Endothelial cell of umbilical vein (primary cell): ENCODE measurements around the gene IQGAP2. TPM values are rescaled to one million over a fixed set of nuclear protein-coding genes. Genes with fewer than 3 reads are reported as not detected.

Experiments used
- BruUV-seq: library from RNA; stranded (reverse); fragments of 400-500 nt; replicated peaks from 2 replicates; lab custom pipeline; 2021; lab: Mats Ljungman, UMichigan
- CTCF ChIA-PET: fragments of 300-600, 350-600 bp; sonication (Branson Sonifier 250); formaldehyde crosslinking; loops from one replicate; lab custom pipeline; 2021; ENCODE audit warnings: antibody characterized with exemption, inconsistent platforms; lab: Charles Lee
- POLR2A ChIA-PET: fragments of 300-600, 350-600 bp; sonication (Branson Sonifier 250); formaldehyde crosslinking; loops from one replicate; lab custom pipeline; 2021; ENCODE audit warnings: antibody characterized with exemption, inconsistent platforms; lab: Charles Lee
- DNase-seq: peaks from one replicate; pipeline ENCODE4 v3.0.0-alpha.2; 2011; ENCODE audit warnings: low read depth, low spot score
- FAIRE-seq: peaks from 2 replicates; lab custom pipeline; 2011; peaks lifted over from hg19 to GRCh38; lab: Jason Lieb, UNC
- H2AFZ ChIP-seq: 2 replicates; pipeline ENCODE4 v1.6.0; 2012; ENCODE audit warnings: low read depth, low read length, control low read depth, inconsistent platforms
- H3K27ac ChIP-seq: 2 replicates; pipeline ENCODE4 v1.5.1; 2011; ENCODE audit warnings: low read depth, mild to moderate bottlenecking, control low read depth, low read length, moderate library complexity; ENCODE audit not compliant: insufficient read depth
- H3K27me3 ChIP-seq, 2 experiments: 2 replicates each; pipeline versions ENCODE4 v1.6.0 to v1.6.1; 2011; ENCODE audit warnings: low read length in 2 of 2, mixed read lengths in 1 of 2; ENCODE audit not compliant: control insufficient read depth in 2 of 2, insufficient read depth in 2 of 2
- H3K36me3 ChIP-seq, 2 experiments: 2 replicates in 1 of 2; 3 replicates in 1 of 2; pipeline ENCODE4 v1.5.1; 2011; ENCODE audit warnings: low read length in 2 of 2, mild to moderate bottlenecking in 1 of 2, moderate library complexity in 1 of 2; ENCODE audit not compliant: control insufficient read depth in 2 of 2, insufficient read depth in 2 of 2; ENCODE audit errors: extremely low read depth in 1 of 2
- H3K4me1 ChIP-seq: 3 replicates; pipeline ENCODE4 v1.5.1; 2011; ENCODE audit warnings: mild to moderate bottlenecking, low read length; ENCODE audit not compliant: control insufficient read depth, insufficient read depth; ENCODE audit errors: extremely low read depth
- H3K4me2 ChIP-seq: 2 replicates; pipeline ENCODE4 v1.6.1; 2011; ENCODE audit warnings: low read length, control low read depth, mixed read lengths; ENCODE audit not compliant: insufficient read depth
- H3K4me3 ChIP-seq, 3 experiments: fragments of 200-600 bp in 1 of 3; sonication (generic), shearing (Covaris generic) in 1 of 3; replicated peaks in 1 of 3; 2 replicates each; pipeline ENCODE4 v1.5.1; 2011 to 2016; ENCODE audit warnings: control low read depth in 3 of 3, low read length in 3 of 3, mild to moderate bottlenecking in 2 of 3, inconsistent platforms in 1 of 3, low read depth in 1 of 3, moderate library complexity in 1 of 3; ENCODE audit not compliant: insufficient read depth in 1 of 3
- H3K79me2 ChIP-seq: 2 replicates; pipeline ENCODE4 v1.6.0; 2012; ENCODE audit warnings: low read length, inconsistent platforms; ENCODE audit not compliant: control insufficient read depth, insufficient read depth
- H3K9ac ChIP-seq: replicated peaks from 2 replicates; pipeline ENCODE3; 2011; ENCODE audit warnings: low read length, control low read depth; ENCODE audit not compliant: insufficient read depth; ENCODE audit errors: extremely low read depth
- H3K9me1 ChIP-seq: replicated peaks from 3 replicates; pipeline ENCODE4 v1.6.0; 2011; ENCODE audit warnings: mild to moderate bottlenecking, low read length; ENCODE audit not compliant: control insufficient read depth, insufficient read depth; ENCODE audit errors: extremely low read depth
- H3K9me3 ChIP-seq: replicated peaks from 2 replicates; pipeline ENCODE4 v1.5.1; 2012; ENCODE audit warnings: low read length, inconsistent platforms; ENCODE audit not compliant: control insufficient read depth, insufficient read depth
- H4K20me1 ChIP-seq: replicated peaks from 2 replicates; pipeline ENCODE3; 2011; ENCODE audit warnings: mild to moderate bottlenecking, low read length; ENCODE audit not compliant: control insufficient read depth, insufficient read depth; ENCODE audit errors: extremely low read depth
- CTCF ChIP-seq, 2 donors: IDR thresholded peaks; 1 replicate in 1 of 2; 2 replicates in 1 of 2; pipeline ENCODE4 v1.5.1; 2011; ENCODE audit warnings: low read length in 2 of 2, mild to moderate bottlenecking in 2 of 2, moderate library complexity in 2 of 2, control low read depth in 1 of 2, inconsistent platforms in 1 of 2, low read depth in 1 of 2; ENCODE audit not compliant: insufficient read depth in 1 of 2; ENCODE audit errors: extremely low read depth in 1 of 2
- EZH2 ChIP-seq: IDR thresholded peaks from 2 replicates; pipeline ENCODE4 v1.6.1; 2012; ENCODE audit warnings: borderline replicate concordance, low read depth, mild to moderate bottlenecking, moderate library complexity, low read length, inconsistent platforms; ENCODE audit not compliant: severe bottlenecking
- FOS ChIP-seq: IDR thresholded peaks from 2 replicates; pipeline ENCODE4 v1.6.1; 2011; ENCODE audit warnings: mild to moderate bottlenecking, low read length, moderate library complexity, borderline replicate concordance; ENCODE audit not compliant: insufficient read depth
- GATA2 ChIP-seq: IDR thresholded peaks from 2 replicates; pipeline ENCODE4 v1.7.0; 2011; ENCODE audit warnings: low read depth, mild to moderate bottlenecking, moderate library complexity, mixed read lengths, low read length; ENCODE audit not compliant: insufficient read length, insufficient read depth
- JUN ChIP-seq: IDR thresholded peaks from 2 replicates; pipeline ENCODE4 v1.6.1; 2011; ENCODE audit warnings: borderline replicate concordance, low read depth; ENCODE audit not compliant: insufficient read length, insufficient read depth
- MAX ChIP-seq: IDR thresholded peaks from 2 replicates; pipeline ENCODE4 v1.6.1; 2011; ENCODE audit not compliant: insufficient read depth, insufficient read length
- MYC ChIP-seq: IDR thresholded peaks from one replicate; pipeline ENCODE4 v1.6.1; 2011; ENCODE audit warnings: mild to moderate bottlenecking, low read depth, low read length
- POLR2A ChIP-seq: IDR thresholded peaks from 2 replicates; pipeline ENCODE4 v1.6.1; 2012; ENCODE audit warnings: low read depth, mild to moderate bottlenecking, control low read depth, low read length
- POLR2AphosphoS5 ChIP-seq: IDR thresholded peaks from 2 replicates; pipeline ENCODE4 v1.6.1; 2012; ENCODE audit warnings: low read depth, mild to moderate bottlenecking, control low read depth, low read length, moderate library complexity; ENCODE audit not compliant: insufficient read depth
- dilution Hi-C: fragments of 300-500 bp; cut with MboI; formaldehyde crosslinking; loops from one replicate; pipeline ENCODE4 v1.15.0; 2019; ENCODE audit warnings: low sequenced_read_pairs; ENCODE audit not compliant: extremely low pct_ligation_motif_present
- intact Hi-C: fragments of 100-400 bp; cut with micrococcal nuclease; formaldehyde crosslinking; loops from one replicate; pipeline ENCODE4 v1.10.0; 2022
- polyA plus RNA-seq, 4 experiments: library from polyadenylated mRNA; depleted of rRNA in 3 of 4; stranded (reverse) in 3 of 4; unstranded in 1 of 4; fragments of >200 nt; gene quantifications; 2 replicates each; pipeline versions ENCODE4 v1.2.1 to v1.2.3, GENCODE V29; 2011 to 2012; ENCODE audit warnings: missing spikeins in 1 of 4
- total RNA-seq: library from RNA; stranded (reverse); gene quantifications from 2 replicates; pipeline ENCODE4 v1.2.3, GENCODE V29; 2021

IQGAP2 gene
- total and polyA plus RNA-seq, 2 donors (not counting 3 experiments of a cell fraction or from before 2014, with no cell fraction given): 4.5 to 4.7 TPM

GRCh38 chr5:76471987-76472334 is 68.9 kb downstream of the IQGAP2 start:
- no peak overlapping the region for H3K4me3 ChIP-seq
- no peaks in the 10 kb centered on the region for H3K79me2 ChIP-seq
- FAIRE-seq (no peak), DNase-seq (no peak)
- no peak overlapping the region for H3K27ac ChIP-seq
- H4K20me1 ChIP-seq: no peaks in the 10 kb centered on the region
- no TSS peak for BruUV-seq
- no peaks in the 10 kb centered on the region for H3K9me1 ChIP-seq
- peaks cover 0 to 2% of the 10 kb centered on the region in 2 experiments for H3K27me3 ChIP-seq
- dilution Hi-C loops: no loop called here
- POLR2A ChIA-PET: no interaction called here
- CTCF ChIA-PET: no interaction called here
- H3K36me3 ChIP-seq: no peaks in the 10 kb centered on the region
- intact Hi-C loops: no loop called here
- H2AFZ ChIP-seq: no peak overlapping the region
- no peaks in the 10 kb centered on the region for H3K4me1 ChIP-seq
- TF ChIP-seq POLR2AphosphoS5 (no peak), POLR2A (no peak), FOS (no peak), EZH2 (no peak), MYC (no peak), GATA2 (no peak), CTCF (IDR thresholded peaks at IDR 0.05; ENCODE audit: extremely low read depth in 1 of 2, insufficient read depth in 1 of 2, low read depth in 1 of 2, low read length in 2 of 2) (no peak), JUN (no peak), MAX (no peak)
- no peak overlapping the region for H3K9ac ChIP-seq
- H3K9me3 ChIP-seq: no peaks in the 10 kb centered on the region
- no peak overlapping the region for H3K4me2 ChIP-seq
